HCT116 (cell line): ENCODE measurements around the gene WDR45B.

Source experiments
- CBX3 ChIP-seq: IDR thresholded peaks from 2 replicates; pipeline ENCODE4 v1.6.1; 2012; ENCODE audit warnings: low read depth
- CTCF ChIP-seq, 3 experiments: fragments of 200-600 bp in 1 of 3; sonication (generic) in 1 of 3; IDR thresholded peaks in 2 of 3; conservative IDR thresholded peaks in 1 of 3; 2 replicates each; pipeline ENCODE4 v1.5.1; 2012 to 2017; ENCODE audit warnings: low read depth in 2 of 3, low read length in 2 of 3, antibody characterized with exemption in 1 of 3, borderline replicate concordance in 1 of 3, control low read depth in 1 of 3, mild to moderate bottlenecking in 1 of 3, mixed read lengths in 1 of 3, mixed run types in 1 of 3, moderate library complexity in 1 of 3; ENCODE audit not compliant: insufficient read depth in 1 of 3
- EGR1 ChIP-seq: IDR thresholded peaks from 2 replicates; pipeline ENCODE4 v1.6.1; 2012; ENCODE audit warnings: low read depth
- ELF1 ChIP-seq: IDR thresholded peaks from 2 replicates; pipeline ENCODE4 v1.6.1; 2012; ENCODE audit warnings: low read depth, borderline replicate concordance
- EZH2phosphoT487 ChIP-seq: fragments of 200-600 bp; IDR thresholded peaks from 2 replicates; pipeline ENCODE4 v1.6.1; 2018; ENCODE audit warnings: antibody characterized with exemption, borderline replicate concordance
- JUND ChIP-seq: IDR thresholded peaks from 2 replicates; pipeline ENCODE4 v1.6.1; 2012
- POLR2A ChIP-seq: IDR thresholded peaks from 2 replicates; pipeline ENCODE4 v1.7.0; 2011; ENCODE audit warnings: borderline replicate concordance; ENCODE audit not compliant: insufficient read depth, insufficient read length; ENCODE audit errors: extremely low read depth
- POLR2AphosphoS5 ChIP-seq: IDR thresholded peaks from 2 replicates; pipeline ENCODE4 v1.6.1; 2011; ENCODE audit warnings: mild to moderate bottlenecking, low read depth, low read length, moderate library complexity
- RAD21 ChIP-seq: IDR thresholded peaks from 2 replicates; pipeline ENCODE4 v1.6.1; 2012; ENCODE audit warnings: low read depth, mild to moderate bottlenecking
- REST ChIP-seq: IDR thresholded peaks from 2 replicates; pipeline ENCODE4 v1.6.1; 2012; ENCODE audit warnings: low read depth
- SIN3A ChIP-seq: IDR thresholded peaks from 2 replicates; pipeline ENCODE4 v1.6.1; 2012; ENCODE audit warnings: low read depth
- YY1 ChIP-seq: IDR thresholded peaks from 2 replicates; pipeline ENCODE4 v1.6.1; 2011; ENCODE audit warnings: low read length, low read depth, moderate library complexity, mild to moderate bottlenecking; ENCODE audit not compliant: insufficient replicate concordance; ENCODE audit errors: extremely low read depth
- ZFX ChIP-seq: fragments of 450-650 bp; IDR thresholded peaks from 2 replicates; pipeline ENCODE4 v1.6.1; 2017
- ZNF274 ChIP-seq: fragments of 200-500 bp; sonication (Bioruptor generic); IDR thresholded peaks from 2 replicates; pipeline ENCODE4 v1.6.1; 2014; ENCODE audit warnings: mild to moderate bottlenecking, low read depth, low read length, inconsistent platforms

- TF ChIP-seq POLR2AphosphoS5 (no peak), YY1 (no peak), CBX3 (no peak), SIN3A (no peak), RAD21 (no peak), CTCF (IDR thresholded peaks at IDR 0.05 in 2 of 3, conservative IDR thresholded peaks at IDR 0.05 in 1 of 3; ENCODE audit: borderline replicate concordance in 1 of 3, insufficient read depth in 1 of 3, low read depth in 2 of 3, low read length in 2 of 3) (no peak), REST (no peak), ELF1 (no peak), POLR2A (no peak), EGR1 (no peak), ZFX (no peak), JUND (no peak), ZNF274 (no peak), EZH2phosphoT487 (no peak)
These were observed 78.6 kb downstream of the WDR45B start for GRCh38 chr17:82569621-82570020.
